GM12873 (cell line): ENCODE measurements around the gene ARHGDIG.

Experiments used
- CTCF ChIP-seq: IDR thresholded peaks from 2 replicates; pipeline ENCODE4 v1.5.1; 2012; ENCODE audit warnings: low read depth, mild to moderate bottlenecking, moderate library complexity, low read length, control low read depth; ENCODE audit not compliant: insufficient read depth; ENCODE audit errors: missing control alignments

Gene ARHGDIG

GRCh38 chr16:270381-271255, 9.8 kb upstream of the ARHGDIG start:
- no peak for TF ChIP-seq CTCF

- no peak for TF ChIP-seq CTCF
Measured at GRCh38 chr16:272633-273546, 7.5 kb upstream of the ARHGDIG start.

GRCh38 chr16:273547-274421, 6.6 kb upstream of the ARHGDIG start:
- no peak for TF ChIP-seq CTCF

- no peak for TF ChIP-seq CTCF
Measured at GRCh38 chr16:275041-275641, 5.2 kb upstream of the ARHGDIG start.

- no peak for TF ChIP-seq CTCF
Measured at GRCh38 chr16:275786-276232, 4.6 kb upstream of the ARHGDIG start, which contains the start of gene RGS11. Gene RGS11 (minus strand): TSS chr16:275944. CDS start chr16:275911, 33 bp downstream.

- no peak for TF ChIP-seq CTCF
Measured at GRCh38 chr16:276426-277077, 3.8 kb upstream of the ARHGDIG start.
